ENCODE data around the gene PROX1. TPM values are rescaled to one million over a fixed set of nuclear protein-coding genes. Genes with fewer than 3 reads are reported as not detected.
A peak's percentile ranks its signal among the peaks of the same experiment; 100 is the strongest.

Gene PROX1
- total RNA-seq, 2 donors from 2014 or later: 13.7 to 27.4 TPM

- intact Hi-C loops (cut with DNase I): no loop called here
Measured at GRCh38 chr1:214039394-214040018, 51.7 kb downstream of the PROX1 start.

DNA sequence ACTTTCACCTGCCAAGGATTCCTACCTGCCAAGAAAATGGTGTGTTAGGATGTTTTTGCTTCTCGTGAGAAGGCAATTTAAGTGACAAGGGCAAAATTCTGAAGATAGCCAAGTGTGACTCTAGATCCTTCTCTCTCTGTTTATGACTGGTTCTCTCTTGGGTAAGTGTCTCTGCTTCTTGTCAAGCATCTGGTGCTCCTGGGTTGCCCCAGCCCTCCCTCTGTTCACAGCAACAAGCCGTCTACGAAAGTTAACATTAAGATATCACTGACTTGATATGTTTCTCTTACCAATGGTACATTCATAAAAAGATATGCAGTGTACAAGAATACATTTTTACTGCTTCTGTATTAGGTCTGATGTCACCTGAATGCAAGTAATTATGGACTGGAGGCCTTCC is 55.4 kb downstream of the PROX1 start:
- no peaks in the 10 kb centered on the region for H3K36me3 ChIP-seq (replicated peaks in 1 of 2; ENCODE audit: insufficient read depth in 1 of 2, low read depth in 2 of 2)
- H3K9me3 ChIP-seq: no peaks in the 10 kb centered on the region
- peak overlapping the region in 3 of 4 donors; percentile 37 to 75 (median 38) for H3K27ac ChIP-seq
- DNase-seq (no peak), ATAC-seq (no peak)
- WGBS, 2 donors: 81 to 87% methylated on average over 3 of the region's 3 CpGs
- peaks cover 14% of the 10 kb centered on the region for H3K4me1 ChIP-seq
- TF ChIP-seq CTCF (IDR thresholded peaks at IDR 0.05) (no peak), POLR2A (IDR thresholded peaks at IDR 0.05) (no peak)
- intact Hi-C loops (cut with DNase I): no loop called here
- no peak overlapping the region for H3K4me3 ChIP-seq
- no peaks in the 10 kb centered on the region for H3K27me3 ChIP-seq

More at GRCh38 chr1:214039394-214040018, 51.7 kb downstream of the PROX1 start:
- DNase-seq (no peak), ATAC-seq (no peak)
- H3K9me3 ChIP-seq: no peaks in the 10 kb centered on the region
- H3K27ac ChIP-seq: peak overlapping the region in 1 of 4 donors; percentile 23
- peaks cover 9% of the 10 kb centered on the region for H3K4me1 ChIP-seq
- H3K27me3 ChIP-seq: no peaks in the 10 kb centered on the region
- TF ChIP-seq POLR2A (IDR thresholded peaks at IDR 0.05): no peak
- H3K36me3 ChIP-seq (replicated peaks in 1 of 2; ENCODE audit: insufficient read depth in 1 of 2, low read depth in 2 of 2): no peaks in the 10 kb centered on the region
- no peak overlapping the region for H3K4me3 ChIP-seq
- WGBS, 2 donors: 69 to 70% methylated on average over 4 of the region's 4 CpGs

DNA sequence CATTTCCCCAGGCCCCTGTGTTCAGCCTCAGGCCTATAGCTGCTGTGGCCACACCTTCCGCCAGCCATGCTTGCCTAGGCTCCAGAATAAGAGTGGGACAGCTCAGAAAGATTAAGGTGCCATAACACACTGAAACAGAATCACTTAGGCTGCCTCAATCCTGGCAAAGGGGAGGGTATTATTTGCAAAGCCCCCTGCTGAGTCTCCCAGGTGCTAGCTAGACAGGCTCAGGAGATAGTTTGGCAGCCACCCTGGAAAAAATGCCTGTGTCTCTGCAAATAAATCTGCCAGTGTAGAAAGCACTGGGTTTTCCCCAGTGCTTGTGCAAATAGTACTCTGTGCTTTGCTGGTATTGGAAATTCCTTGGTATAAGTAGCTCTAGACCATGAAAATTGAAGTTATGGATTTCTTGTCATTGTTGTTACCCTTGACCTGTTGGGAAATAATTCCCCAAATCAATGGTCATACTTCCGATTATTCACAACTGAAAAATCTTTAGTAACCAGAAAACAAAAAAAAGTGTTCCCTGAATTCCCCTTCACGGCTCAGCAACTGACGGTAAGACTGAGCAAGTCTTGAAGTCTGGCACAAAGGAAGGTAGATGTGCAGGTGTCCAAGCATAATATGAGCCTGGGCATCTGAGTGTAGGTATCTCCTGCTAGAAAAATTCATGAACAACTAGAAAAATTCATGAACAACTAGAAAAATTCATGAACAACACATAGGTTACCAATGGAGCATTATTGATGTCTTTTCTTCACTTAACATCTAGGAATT is 56.9 kb downstream of the PROX1 start:
- H3K27me3 ChIP-seq: no peaks in the 10 kb centered on the region
- TF ChIP-seq POLR2A (IDR thresholded peaks at IDR 0.05) (no peak), CTCF (IDR thresholded peaks at IDR 0.05) (no peak)
- WGBS, 2 donors: 55 to 61% methylated on average over 4 of the region's 4 CpGs
- peak; percentile 20 to 70 (median 56) for DNase-seq
- peak; percentile 83 for ATAC-seq
- no peaks in the 10 kb centered on the region for H3K9me3 ChIP-seq
- intact Hi-C loops (cut with DNase I): no loop called here
- H3K4me1 ChIP-seq: peaks cover 6% of the 10 kb centered on the region
- peak overlapping the region in 3 of 4 donors; percentile 29 to 75 (median 72) for H3K27ac ChIP-seq
- no peak overlapping the region for H3K4me3 ChIP-seq
- no peaks in the 10 kb centered on the region for H3K36me3 ChIP-seq (replicated peaks in 1 of 2; ENCODE audit: insufficient read depth in 1 of 2, low read depth in 2 of 2)

DNA sequence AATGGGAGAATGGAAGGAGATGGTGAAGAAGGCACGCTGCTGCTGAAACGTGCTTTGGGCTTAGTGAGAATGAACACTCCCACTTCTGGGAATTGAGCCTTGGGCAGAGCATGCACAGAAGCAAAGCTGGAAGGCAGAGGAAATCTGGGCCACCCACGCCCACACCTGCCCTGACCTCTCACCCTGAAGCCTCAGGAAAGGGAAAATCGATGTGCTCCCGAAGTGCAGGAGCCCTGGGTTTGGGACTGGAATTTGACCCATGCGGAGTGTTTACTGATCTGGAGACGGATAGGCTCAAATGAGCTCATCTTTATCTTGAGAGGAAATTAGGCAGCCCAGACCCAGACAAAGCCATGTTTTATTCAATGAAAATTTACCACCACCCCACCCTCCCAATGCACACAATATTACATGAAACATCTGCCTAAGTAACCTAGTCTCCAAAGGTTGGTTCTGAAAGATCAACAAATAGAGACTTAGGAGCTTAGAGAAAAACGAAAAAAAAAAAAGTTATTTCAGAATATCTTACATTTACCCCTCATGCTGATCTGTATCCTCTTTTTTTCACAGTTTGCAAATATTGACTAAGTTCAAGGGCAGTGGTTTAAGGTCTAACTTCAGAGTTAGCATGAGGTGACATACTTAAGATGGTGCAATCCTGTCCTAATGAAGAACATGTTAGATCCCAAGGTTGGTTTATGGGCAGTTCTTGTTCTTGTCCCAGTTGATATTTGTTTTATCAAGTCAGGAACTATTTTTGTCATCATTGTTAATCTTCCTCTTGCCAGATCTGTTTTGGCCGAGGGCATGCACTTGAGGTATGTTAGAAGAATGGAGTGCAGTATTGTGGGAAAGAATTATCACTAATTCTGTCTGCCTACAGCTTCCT is 63.0 kb downstream of the PROX1 start:
- H3K4me1 ChIP-seq: peaks cover 12% of the 10 kb centered on the region
- DNase-seq (no peak), ATAC-seq (peak; percentile 75)
- WGBS, 2 donors: 37 to 44% methylated on average over 9 of the region's 9 CpGs
- H3K36me3 ChIP-seq (replicated peaks in 1 of 2; ENCODE audit: insufficient read depth in 1 of 2, low read depth in 2 of 2): no peaks in the 10 kb centered on the region
- H3K27me3 ChIP-seq: no peaks in the 10 kb centered on the region
- no peaks in the 10 kb centered on the region for H3K9me3 ChIP-seq
- H3K4me3 ChIP-seq: no peak overlapping the region
- peak overlapping the region in 3 of 4 donors; percentile 6 to 52 (median 27) for H3K27ac ChIP-seq
- intact Hi-C loops (cut with DNase I): no loop called here
- no peak for TF ChIP-seq CTCF (IDR thresholded peaks at IDR 0.05)

DNA sequence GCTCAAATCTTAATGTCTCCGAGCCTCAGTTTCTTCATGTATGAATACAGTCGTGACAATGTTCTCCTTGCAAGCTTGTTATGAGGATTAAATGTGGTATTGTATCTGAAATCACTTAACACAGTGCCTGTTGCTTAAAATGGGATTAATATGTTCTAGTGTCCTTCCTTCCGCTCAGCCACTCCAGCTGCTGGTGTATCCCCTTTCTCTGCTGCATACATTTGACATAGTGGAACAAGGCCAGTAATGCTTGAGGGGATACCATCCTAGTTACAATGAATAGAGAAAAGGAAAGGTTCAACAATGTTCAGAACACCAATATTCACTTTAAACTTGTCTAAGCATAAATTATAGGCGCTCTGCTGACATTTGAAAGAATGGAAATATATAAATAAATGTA is 64.0 kb downstream of the PROX1 start:
- no peak for ATAC-seq

More for the DNA sequence above, 64.0 kb downstream of the PROX1 start:
- no peak for DNase-seq
- no peaks in the 10 kb centered on the region for H3K36me3 ChIP-seq (replicated peaks in 1 of 2; ENCODE audit: insufficient read depth in 1 of 2, low read depth in 2 of 2)
- 92 to 95% methylated on average over 4 of the region's 4 CpGs for WGBS, 2 donors
- intact Hi-C loops (cut with DNase I): no loop called here
- TF ChIP-seq POLR2A (IDR thresholded peaks at IDR 0.05) (no peak), CTCF (IDR thresholded peaks at IDR 0.05) (no peak)
- peak overlapping the region in 1 of 4 donors; percentile 52 for H3K27ac ChIP-seq
- no peaks in the 10 kb centered on the region for H3K9me3 ChIP-seq
- H3K4me3 ChIP-seq: no peak overlapping the region
- H3K4me1 ChIP-seq: peaks cover 12% of the 10 kb centered on the region
- H3K27me3 ChIP-seq: no peaks in the 10 kb centered on the region

Data from body of pancreas (tissue), 4 donors.